Natural killer cell (primary cell): Measurements from ENCODE around the gene SRC. TPM values are rescaled to one million over a fixed set of nuclear protein-coding genes. Genes with fewer than 3 reads are reported as not detected.

ENCODE experiments used
- ATAC-seq, 3 donors: fragments of 150-1000 bp in 2 of 3; fragments of 200-7000 bp in 1 of 3; cut with Tn5 transposase; 1 replicate in 1 of 3; 2 replicates in 2 of 3; pipeline ENCODE4 v1.10.0; 2021; ENCODE audit warnings: mild to moderate bottlenecking in 2 of 3, moderate library complexity in 2 of 3
- DNase-seq, 2 donors: peaks; one replicate each; pipeline versions ENCODE4 v3.0.0 to v3.0.0-alpha.2; 2013 to 2021; ENCODE audit warnings: mixed read lengths in 1 of 2
- H3K27ac ChIP-seq: one replicate; pipeline ENCODE4 v1.5.1; 2013; ENCODE audit warnings: mild to moderate bottlenecking, low read length
- H3K27me3 ChIP-seq: one replicate; pipeline ENCODE4 v1.6.1; 2013; ENCODE audit warnings: low read length; ENCODE audit not compliant: control insufficient read depth, insufficient read depth
- H3K36me3 ChIP-seq: one replicate; pipeline ENCODE4 v1.6.1; 2013; ENCODE audit warnings: low read length; ENCODE audit not compliant: control insufficient read depth, insufficient read depth
- H3K4me1 ChIP-seq: one replicate; pipeline ENCODE4 v1.6.1; 2013; ENCODE audit warnings: low read length; ENCODE audit not compliant: control insufficient read depth, insufficient read depth
- H3K4me3 ChIP-seq: one replicate; pipeline ENCODE4 v1.5.1; 2013; ENCODE audit warnings: low read length
- H3K9me3 ChIP-seq: one replicate; pipeline ENCODE4 v1.6.1; 2013; ENCODE audit warnings: low read length; ENCODE audit not compliant: control insufficient read depth, insufficient read depth
- H3K27ac Mint-ChIP-seq, 2 donors: one replicate each; pipeline ENCODE4 v1.8.0; 2022; ENCODE audit warnings: mild to moderate bottlenecking in 2 of 2, mixed read lengths in 2 of 2, moderate library complexity in 1 of 2
- H3K27me3 Mint-ChIP-seq, 2 donors: one replicate each; pipeline ENCODE4 v1.8.0; 2022; ENCODE audit warnings: low read depth in 2 of 2, mixed read lengths in 2 of 2
- H3K36me3 Mint-ChIP-seq: one replicate; pipeline ENCODE4 v1.8.0; 2022; ENCODE audit warnings: mixed read lengths
- H3K4me1 Mint-ChIP-seq, 2 donors: one replicate each; pipeline ENCODE4 v1.8.0; 2022; ENCODE audit warnings: mixed read lengths in 2 of 2
- H3K4me3 Mint-ChIP-seq: one replicate; pipeline ENCODE4 v1.8.0; 2022; ENCODE audit warnings: mild to moderate bottlenecking, moderate library complexity, mixed read lengths
- H3K9me3 Mint-ChIP-seq, 2 donors: one replicate each; pipeline ENCODE4 v1.8.0; 2022; ENCODE audit warnings: mixed read lengths in 2 of 2
- WGBS: methylation state at CpG from one replicate; pipeline ENCODE4 v1.1.7; 2013; ENCODE audit warnings: missing lambda C conversion rate; ENCODE audit not compliant: insufficient coverage; 5-methylcytosine and 5-hydroxymethylcytosine counted together
- intact Hi-C: fragments of 100-400 bp; cut with micrococcal nuclease; formaldehyde crosslinking; loops from one replicate; pipeline ENCODE4 v1.14.2; 2022
- total RNA-seq, 4 donors: library from RNA; stranded (reverse); fragments of 120-200 nt in 1 of 4; gene quantifications; one replicate each; pipeline versions ENCODE4 v1.2.3 to v1.2.4, GENCODE V29; 2013 to 2022
- TF ChIP-seq, protein P1 (sequence below): fragments of 200-600 bp; IDR thresholded peaks from one replicate; pipeline ENCODE4 v1.8.0; 2022; ENCODE audit warnings: antibody characterized with exemption

Gene SRC
- total RNA-seq, 3 donors from 2014 or later (not counting 1 experiment from before 2014, with no cell fraction given): 2.3 to 15.6 (median 10.5) TPM

DNA sequence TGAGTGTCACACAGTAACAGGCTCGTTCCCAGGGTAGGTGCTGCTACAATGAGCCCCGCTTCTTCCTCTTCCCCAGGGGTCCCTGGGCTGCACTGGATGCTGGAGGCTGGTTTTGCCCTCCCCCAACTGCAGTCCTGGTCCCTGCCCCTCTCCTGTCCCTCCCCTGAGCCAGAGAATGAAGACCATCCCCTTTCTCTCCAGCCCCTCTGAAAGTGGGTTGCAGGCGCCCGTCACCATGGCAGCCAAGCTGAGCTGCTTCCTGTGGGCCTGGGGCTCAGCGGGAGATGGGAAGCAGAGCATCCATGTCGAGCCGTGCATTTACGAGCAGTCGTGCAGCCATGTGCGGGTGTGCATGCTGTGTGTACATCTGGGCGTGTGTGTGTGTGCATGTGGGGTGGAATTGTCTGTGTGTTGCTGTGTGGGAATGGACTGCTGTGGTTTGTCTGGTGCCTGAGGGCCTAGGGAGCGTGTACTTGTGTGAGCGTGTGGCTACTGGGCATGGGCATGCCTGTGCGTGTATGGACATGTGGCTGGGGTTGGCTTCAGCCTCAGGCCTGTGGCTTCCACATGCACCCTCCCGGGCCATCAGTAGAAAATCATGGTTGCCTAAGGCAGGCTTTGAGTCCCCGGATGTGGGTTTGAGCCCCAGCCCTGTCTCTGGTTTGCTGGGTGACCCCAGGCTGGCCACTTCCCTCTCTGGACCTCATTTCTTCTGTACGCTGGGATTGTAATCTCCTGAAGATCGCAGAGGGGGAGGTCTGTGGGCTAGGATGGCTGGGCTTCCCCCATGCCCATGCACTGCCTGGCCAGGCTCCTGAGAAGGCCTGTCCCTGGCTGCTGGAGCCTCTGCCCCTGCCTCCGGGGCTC is 48.8 kb downstream of the SRC start:
- Histone ChIP-seq H3K36me3 (no peaks in the 10 kb centered on the region), H3K4me1 (peaks cover 13% of the 10 kb centered on the region), H3K9me3 (no peaks in the 10 kb centered on the region), H3K27ac (no peak overlapping the region), H3K4me3 (no peak overlapping the region), H3K27me3 (no peaks in the 10 kb centered on the region)
- no peaks in the 10 kb centered on the region for H3K4me1 Mint-ChIP-seq
- TF ChIP-seq, protein P1, sequence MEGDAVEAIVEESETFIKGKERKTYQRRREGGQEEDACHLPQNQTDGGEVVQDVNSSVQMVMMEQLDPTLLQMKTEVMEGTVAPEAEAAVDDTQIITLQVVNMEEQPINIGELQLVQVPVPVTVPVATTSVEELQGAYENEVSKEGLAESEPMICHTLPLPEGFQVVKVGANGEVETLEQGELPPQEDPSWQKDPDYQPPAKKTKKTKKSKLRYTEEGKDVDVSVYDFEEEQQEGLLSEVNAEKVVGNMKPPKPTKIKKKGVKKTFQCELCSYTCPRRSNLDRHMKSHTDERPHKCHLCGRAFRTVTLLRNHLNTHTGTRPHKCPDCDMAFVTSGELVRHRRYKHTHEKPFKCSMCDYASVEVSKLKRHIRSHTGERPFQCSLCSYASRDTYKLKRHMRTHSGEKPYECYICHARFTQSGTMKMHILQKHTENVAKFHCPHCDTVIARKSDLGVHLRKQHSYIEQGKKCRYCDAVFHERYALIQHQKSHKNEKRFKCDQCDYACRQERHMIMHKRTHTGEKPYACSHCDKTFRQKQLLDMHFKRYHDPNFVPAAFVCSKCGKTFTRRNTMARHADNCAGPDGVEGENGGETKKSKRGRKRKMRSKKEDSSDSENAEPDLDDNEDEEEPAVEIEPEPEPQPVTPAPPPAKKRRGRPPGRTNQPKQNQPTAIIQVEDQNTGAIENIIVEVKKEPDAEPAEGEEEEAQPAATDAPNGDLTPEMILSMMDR: no peak
- no peaks in the 10 kb centered on the region for H3K9me3 Mint-ChIP-seq
- 85% methylated on average over 19 of the region's 19 CpGs for WGBS
- no peaks in the 10 kb centered on the region for H3K36me3 Mint-ChIP-seq
- H3K27ac Mint-ChIP-seq: no peak overlapping the region
- no peak overlapping the region for H3K4me3 Mint-ChIP-seq
- DNase-seq (no peak), ATAC-seq (peak in 1 of 3 donors; percentile 54)
- H3K27me3 Mint-ChIP-seq: no peaks in the 10 kb centered on the region
- intact Hi-C loops: no loop called here

DNA sequence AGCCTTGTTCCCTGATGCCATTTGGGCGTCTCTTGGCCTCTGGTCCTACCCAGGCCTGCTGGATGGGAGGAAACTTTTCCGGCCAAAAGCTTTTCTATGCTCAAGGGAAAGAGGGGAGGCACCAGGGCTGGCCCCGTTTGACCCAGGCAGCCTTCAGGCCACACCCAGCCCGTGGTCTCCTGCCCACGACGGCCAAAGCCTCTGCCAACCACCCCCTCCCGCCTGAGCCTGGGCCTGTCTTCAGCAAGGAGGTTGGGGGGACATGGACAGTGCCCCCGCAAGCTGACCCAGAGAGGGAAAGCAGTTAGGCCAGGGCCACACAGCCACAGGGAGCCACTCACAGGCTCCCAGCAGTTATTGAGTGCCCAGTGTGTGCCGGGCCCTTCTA is 49.5 kb downstream of the SRC start:
- WGBS: 65% methylated on average over 9 of the region's 9 CpGs
- TF ChIP-seq, protein P1: no peak
- ATAC-seq: no peak

DNA sequence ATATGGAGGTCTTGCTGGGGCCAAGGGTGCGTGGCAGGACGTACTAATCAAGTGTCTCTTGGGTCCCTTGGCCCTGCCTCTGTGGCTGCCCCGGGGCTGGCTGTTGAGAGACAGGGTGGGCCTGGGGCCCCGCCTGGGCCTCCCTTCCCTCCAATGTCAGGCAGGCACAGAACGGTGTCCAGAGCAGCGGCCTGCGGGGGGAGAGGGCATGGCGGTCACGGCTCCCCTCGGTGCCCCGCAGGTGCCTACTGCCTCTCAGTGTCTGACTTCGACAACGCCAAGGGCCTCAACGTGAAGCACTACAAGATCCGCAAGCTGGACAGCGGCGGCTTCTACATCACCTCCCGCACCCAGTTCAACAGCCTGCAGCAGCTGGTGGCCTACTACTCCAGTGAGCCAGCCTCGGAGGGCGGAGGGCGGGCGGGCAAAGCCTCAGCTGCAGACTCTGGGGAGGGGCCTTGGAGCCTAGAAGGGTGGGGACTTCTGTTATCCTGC is 50.0 kb downstream of the SRC start:
- no peak overlapping the region for H3K27ac Mint-ChIP-seq
- H3K27me3 Mint-ChIP-seq: no peaks in the 10 kb centered on the region
- no peak overlapping the region for H3K4me3 Mint-ChIP-seq
- no peaks in the 10 kb centered on the region for H3K9me3 Mint-ChIP-seq
- Histone ChIP-seq H3K27ac (no peak overlapping the region), H3K36me3 (no peaks in the 10 kb centered on the region), H3K4me3 (no peak overlapping the region), H3K4me1 (peaks cover 13% of the 10 kb centered on the region), H3K27me3 (no peaks in the 10 kb centered on the region), H3K9me3 (no peaks in the 10 kb centered on the region)
- H3K36me3 Mint-ChIP-seq: no peaks in the 10 kb centered on the region
- ATAC-seq: no peak
- 92% methylated on average over 22 of the region's 22 CpGs for WGBS
- no peak for DNase-seq
- TF ChIP-seq, protein P1: no peak
- intact Hi-C loops: no loop called here
- H3K4me1 Mint-ChIP-seq: no peaks in the 10 kb centered on the region

More for the DNA sequence above, 49.5 kb downstream of the SRC start:
- H3K36me3 ChIP-seq: no peaks in the 10 kb centered on the region
- no peak overlapping the region for H3K4me3 ChIP-seq
- intact Hi-C loops: no loop called here
- H3K4me1 Mint-ChIP-seq: no peaks in the 10 kb centered on the region
- no peak overlapping the region for H3K27ac Mint-ChIP-seq
- no peaks in the 10 kb centered on the region for H3K27me3 Mint-ChIP-seq
- no peak for DNase-seq
- H3K9me3 Mint-ChIP-seq: no peaks in the 10 kb centered on the region
- H3K4me1 ChIP-seq: peaks cover 13% of the 10 kb centered on the region
- H3K27ac ChIP-seq: no peak overlapping the region
- no peak overlapping the region for H3K4me3 Mint-ChIP-seq
- H3K9me3 ChIP-seq: no peaks in the 10 kb centered on the region
- no peaks in the 10 kb centered on the region for H3K27me3 ChIP-seq
- H3K36me3 Mint-ChIP-seq: no peaks in the 10 kb centered on the region
